GM18870 (cell line): Measurements from ENCODE around the gene PXDN.
"Not testable (repeated sequence)": the region's sequence is repeated elsewhere in the genome, so short reads cannot be mapped to it uniquely, and the experiment has no call there.

ENCODE experiments used
- ATAC-seq: cut with Tn5 transposase; IDR thresholded peaks from one replicate; pipeline ENCODE4 v1.9.1; 2021; ENCODE audit warnings: moderate library complexity; ENCODE audit not compliant: unreplicated experiment

Gene PXDN, protein sequence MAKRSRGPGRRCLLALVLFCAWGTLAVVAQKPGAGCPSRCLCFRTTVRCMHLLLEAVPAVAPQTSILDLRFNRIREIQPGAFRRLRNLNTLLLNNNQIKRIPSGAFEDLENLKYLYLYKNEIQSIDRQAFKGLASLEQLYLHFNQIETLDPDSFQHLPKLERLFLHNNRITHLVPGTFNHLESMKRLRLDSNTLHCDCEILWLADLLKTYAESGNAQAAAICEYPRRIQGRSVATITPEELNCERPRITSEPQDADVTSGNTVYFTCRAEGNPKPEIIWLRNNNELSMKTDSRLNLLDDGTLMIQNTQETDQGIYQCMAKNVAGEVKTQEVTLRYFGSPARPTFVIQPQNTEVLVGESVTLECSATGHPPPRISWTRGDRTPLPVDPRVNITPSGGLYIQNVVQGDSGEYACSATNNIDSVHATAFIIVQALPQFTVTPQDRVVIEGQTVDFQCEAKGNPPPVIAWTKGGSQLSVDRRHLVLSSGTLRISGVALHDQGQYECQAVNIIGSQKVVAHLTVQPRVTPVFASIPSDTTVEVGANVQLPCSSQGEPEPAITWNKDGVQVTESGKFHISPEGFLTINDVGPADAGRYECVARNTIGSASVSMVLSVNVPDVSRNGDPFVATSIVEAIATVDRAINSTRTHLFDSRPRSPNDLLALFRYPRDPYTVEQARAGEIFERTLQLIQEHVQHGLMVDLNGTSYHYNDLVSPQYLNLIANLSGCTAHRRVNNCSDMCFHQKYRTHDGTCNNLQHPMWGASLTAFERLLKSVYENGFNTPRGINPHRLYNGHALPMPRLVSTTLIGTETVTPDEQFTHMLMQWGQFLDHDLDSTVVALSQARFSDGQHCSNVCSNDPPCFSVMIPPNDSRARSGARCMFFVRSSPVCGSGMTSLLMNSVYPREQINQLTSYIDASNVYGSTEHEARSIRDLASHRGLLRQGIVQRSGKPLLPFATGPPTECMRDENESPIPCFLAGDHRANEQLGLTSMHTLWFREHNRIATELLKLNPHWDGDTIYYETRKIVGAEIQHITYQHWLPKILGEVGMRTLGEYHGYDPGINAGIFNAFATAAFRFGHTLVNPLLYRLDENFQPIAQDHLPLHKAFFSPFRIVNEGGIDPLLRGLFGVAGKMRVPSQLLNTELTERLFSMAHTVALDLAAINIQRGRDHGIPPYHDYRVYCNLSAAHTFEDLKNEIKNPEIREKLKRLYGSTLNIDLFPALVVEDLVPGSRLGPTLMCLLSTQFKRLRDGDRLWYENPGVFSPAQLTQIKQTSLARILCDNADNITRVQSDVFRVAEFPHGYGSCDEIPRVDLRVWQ (N-terminal part only)

GRCh38 chr2:1744446-1745170 is at the start of gene PXDN:
Gene PXDN, minus strand, starts transcription at chr2:1744515. Its CDS starts 60 bp downstream, at chr2:1744455.
- ATAC-seq, result no peak

- ATAC-seq, result no peak
These were observed 49.6 kb upstream of the PXDN start for GRCh38 chr2:1793868-1794445.

- no peak for ATAC-seq
These were observed 48.9 kb upstream of the PXDN start for GRCh38 chr2:1793001-1793867.

DNA sequence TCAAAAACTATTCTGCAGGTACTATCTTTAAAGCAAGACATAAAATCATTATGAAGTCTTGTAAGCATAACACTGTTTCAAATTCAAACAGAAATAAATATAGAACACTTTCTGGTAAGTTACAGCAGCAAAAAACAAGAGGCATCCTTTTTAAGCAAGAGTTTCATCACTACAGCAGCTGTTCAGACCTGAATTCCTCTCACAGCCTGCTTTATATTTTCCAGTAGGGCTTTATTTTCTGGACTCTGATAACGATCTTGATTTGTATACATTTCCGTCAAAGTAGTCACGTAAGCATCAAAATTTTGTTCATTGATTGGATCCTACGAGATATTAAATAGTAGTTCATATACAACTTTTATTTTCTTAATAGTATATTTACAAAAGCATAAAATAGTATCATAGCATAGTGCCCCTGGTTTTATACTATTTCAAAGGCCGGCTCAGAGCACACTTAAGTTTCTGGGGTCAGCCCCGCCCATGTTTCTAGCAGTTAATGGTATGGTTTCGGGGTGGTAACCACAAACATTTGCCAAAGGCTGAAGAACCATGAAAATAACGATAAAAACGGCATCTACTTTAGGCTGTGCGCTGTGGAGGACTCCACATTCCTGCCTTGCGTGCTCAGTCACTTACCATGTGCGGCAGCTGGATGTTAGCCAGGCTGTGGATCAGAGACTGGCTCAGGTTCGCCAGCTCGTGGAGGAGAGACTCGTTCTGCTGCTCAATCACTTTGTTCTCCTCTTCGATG is 47.5 kb upstream of the PXDN start:
- no peak for ATAC-seq

DNA sequence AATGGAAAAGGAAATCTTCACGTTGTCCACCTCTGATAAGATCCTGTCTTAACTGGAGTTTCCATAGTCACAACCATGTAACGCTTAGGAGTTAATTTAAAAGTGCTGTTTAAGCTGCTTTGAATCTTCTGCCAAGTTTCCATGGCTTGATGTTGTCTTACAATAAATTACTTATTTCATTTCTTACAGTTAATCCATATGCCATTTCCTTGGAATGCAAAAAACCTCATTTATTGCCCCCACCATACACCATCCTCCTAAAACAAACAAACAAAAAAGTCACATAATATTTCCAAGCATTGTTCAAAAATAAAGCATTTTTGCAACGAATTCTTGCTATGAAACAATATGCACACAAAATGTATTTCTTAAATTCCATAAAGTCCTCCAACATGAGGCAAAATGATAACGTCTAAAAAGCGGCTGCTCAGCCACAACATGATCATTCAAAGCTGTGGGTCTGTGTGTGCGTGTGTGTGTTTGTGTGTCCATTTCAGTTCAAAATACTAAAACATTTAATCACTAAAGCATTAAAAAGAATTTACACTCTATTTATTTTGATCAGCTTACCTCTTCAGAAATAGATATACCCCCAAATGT is 46.8 kb upstream of the PXDN start:
- ATAC-seq, result no peak

DNA sequence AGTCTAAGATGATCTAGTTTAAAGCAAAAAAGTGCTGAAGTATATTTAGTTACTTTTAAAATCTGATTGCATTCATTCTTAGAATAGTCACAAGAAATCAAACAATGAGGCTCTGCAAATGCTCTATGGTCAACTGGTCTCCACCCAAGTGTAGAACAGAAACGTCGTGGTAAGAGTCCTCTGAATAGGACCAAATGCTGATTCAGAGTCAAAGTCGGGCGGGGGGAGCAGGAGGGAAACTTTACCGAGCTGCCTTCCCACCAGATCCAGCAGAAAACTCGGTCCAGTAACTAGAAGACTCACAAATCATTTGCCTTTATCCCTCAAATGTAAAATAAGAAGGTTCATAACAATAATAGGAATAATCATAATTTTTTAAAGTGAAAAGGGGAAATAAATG is 46.2 kb upstream of the PXDN start:
- no peak for ATAC-seq

DNA sequence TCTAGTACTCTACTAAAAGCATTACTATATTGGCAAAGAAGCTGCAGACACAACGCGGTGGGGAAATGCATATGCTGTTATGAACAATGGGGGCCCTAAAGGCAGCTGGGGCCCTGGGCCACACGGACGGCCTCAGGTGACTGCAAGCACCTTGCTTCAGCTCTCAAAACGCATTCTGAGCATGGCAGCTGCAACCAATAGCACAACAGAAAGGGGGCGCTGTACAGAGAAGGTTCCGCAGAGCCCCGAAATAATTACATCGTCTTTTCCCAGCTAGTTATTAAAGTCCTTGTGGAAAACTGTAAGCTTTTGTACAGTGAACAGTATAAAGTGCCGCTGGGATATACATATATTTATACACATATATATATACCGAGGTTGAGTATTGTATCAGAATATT is 45.3 kb upstream of the PXDN start:
- ATAC-seq, result no peak

- ATAC-seq, result no peak
These were observed 44.2 kb upstream of the PXDN start for GRCh38 chr2:1788478-1788959.

DNA sequence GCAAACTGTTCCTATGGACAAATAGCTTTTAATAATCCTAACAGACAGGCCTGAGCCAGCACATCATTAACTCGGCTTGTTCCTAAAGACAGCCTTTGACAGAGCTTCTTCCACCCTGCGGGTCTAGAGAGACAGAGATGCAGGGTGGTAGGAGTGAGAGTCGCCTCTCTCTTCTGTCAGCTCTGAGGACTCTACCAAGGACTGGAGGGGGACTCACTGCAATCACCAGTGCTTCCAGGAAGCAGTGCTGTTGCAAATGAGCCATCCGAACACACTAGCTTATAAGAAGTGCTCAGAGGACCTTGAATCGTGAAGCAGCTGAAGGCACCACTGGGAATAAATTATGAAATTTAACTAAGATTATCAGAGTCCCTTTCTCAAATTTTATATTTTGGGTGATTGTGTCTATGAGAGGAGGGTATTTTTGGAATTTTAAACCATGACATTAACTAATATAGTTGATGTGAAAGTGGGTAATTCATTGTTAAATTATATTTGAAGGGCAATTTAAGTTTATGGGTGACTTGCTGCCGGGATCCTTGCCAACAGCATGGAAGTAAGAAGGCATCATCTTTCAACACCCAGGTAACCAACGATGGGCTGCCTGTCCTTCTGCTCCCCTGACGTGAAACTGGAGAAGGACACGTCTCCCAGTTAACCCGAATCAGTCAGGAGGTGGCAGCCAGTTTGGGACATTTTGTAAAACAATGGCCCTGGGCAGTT is 43.6 kb upstream of the PXDN start:
- ATAC-seq, result no peak

DNA sequence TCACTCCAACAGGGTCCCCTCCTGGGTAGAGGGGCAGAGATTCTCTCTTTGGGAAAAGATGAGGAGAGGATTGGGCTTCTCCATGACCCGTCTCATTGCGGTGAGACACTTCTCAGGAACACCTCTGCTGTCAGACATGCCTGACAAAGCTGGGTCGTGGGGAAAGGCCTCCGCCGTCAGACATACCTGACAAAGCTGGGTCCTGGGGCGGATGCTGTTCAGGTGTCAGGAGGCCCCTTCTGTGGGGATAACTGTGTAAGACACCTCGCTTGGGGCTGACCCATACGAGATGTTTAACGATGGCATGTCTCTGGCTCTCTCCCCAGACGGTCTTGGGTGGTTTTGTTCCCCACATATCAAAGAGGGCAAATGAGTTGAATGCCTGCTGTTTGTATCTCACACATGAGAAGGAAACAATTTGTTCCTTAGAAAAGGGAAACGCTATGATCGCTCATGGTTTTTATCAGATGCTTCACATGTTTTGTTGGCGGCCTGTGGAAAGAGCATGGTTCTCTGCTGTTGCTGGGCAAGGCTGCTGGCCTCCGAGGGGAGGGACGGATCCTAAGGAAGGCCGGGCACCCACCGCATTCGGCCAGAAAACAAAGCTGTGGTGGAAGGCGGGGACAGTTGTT is 40.8 kb upstream of the PXDN start:
- no peak for ATAC-seq

DNA sequence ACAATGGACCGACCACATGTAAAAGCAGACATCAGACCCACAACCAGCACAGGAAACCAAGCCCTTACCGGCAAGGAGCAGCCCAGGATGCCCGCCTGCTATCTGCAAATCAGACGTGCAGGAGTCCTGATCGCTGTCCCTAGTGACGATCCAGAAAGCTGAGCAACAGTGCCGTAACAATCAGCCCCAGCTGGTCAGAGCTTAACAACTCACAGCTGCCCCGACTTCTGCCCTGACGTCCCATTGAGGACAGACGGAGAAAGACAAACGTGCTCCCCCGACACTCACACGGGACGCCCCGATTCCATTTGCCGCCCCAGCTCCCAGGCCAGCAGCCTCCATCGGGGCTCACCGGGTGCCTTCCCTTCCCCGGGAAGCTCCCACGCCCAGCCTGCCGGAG is 39.8 kb upstream of the PXDN start:
- no peak for ATAC-seq

- no peak for ATAC-seq
These were observed 38.2 kb upstream of the PXDN start for GRCh38 chr2:1782514-1782913.

GRCh38 chr2:1781291-1782080 is 37.2 kb upstream of the PXDN start:
- ATAC-seq, result no peak

GRCh38 chr2:1780693-1781092 is 36.4 kb upstream of the PXDN start:
- ATAC-seq, result no peak

DNA sequence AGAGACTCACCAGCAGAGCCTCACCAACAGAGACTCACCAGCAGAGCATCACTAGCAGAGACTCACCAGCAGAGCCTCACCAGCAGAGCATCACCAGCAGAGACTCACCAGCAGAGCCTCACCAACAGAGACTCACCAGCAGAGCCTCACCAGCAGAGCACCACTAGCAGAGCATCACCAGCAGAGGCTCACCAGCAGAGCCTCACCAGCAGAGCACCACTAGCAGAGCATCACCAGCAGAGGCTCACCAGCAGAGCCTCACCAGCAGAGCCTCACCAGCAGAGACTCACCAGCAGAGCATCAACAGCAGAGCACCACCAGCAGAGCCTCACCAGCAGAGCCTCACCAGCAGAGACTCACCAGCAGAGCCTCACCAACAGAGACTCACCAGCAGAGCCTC is 35.7 kb upstream of the PXDN start:
- not testable (repeated sequence) for ATAC-seq

GRCh38 chr2:1778566-1778965 is 34.3 kb upstream of the PXDN start:
- ATAC-seq, result no peak
